PC-3 (cell line): ENCODE measurements around the gene CADPS2. TPM values are rescaled to one million over a fixed set of nuclear protein-coding genes. Genes with fewer than 3 reads are reported as not detected.

Experiments
- ATAC-seq: fragments of 200-7000 bp; cut with Tn5 transposase; 2 replicates; pipeline ENCODE4 v1.9.1; 2020; ENCODE audit warnings: mild to moderate bottlenecking, moderate library complexity
- BruUV-seq: library from RNA; stranded (reverse); fragments of 400-500 nt; replicated peaks from 2 replicates; lab custom pipeline; 2021; lab: Mats Ljungman, UMichigan
- CTCF ChIA-PET: fragments of 300-600 bp; sonication (Branson Sonifier 250); formaldehyde crosslinking; loops from one replicate; lab custom pipeline; 2022; ENCODE audit warnings: antibody characterized with exemption; lab: Charles Lee
- POLR2A ChIA-PET: fragments of 300-600 bp; sonication (Branson Sonifier 250); formaldehyde crosslinking; loops from one replicate; lab custom pipeline; 2022; ENCODE audit warnings: antibody characterized with exemption; ENCODE audit not compliant: unreplicated experiment; lab: Charles Lee
- DNase-seq: peaks from one replicate; pipeline ENCODE4 v3.0.0-alpha.2; 2015
- H2AFZ ChIP-seq: fragments of 300-600 bp; sonication (generic); 2 replicates; pipeline ENCODE4 v1.6.0; 2016; ENCODE audit warnings: antibody characterized with exemption, low read length
- H3F3A ChIP-seq: fragments of 300-600 bp; sonication (generic); one replicate; pipeline ENCODE4 v1.6.0; 2017; ENCODE audit warnings: antibody characterized with exemption, low read length, control low read depth, mild to moderate bottlenecking; ENCODE audit not compliant: unreplicated experiment
- H3K27ac ChIP-seq: fragments of 300-600 bp; sonication (generic); 2 replicates; pipeline ENCODE4 v1.5.1; 2016; ENCODE audit warnings: mild to moderate bottlenecking, low read length
- H3K27me3 ChIP-seq: fragments of 300-600 bp; sonication (generic); 2 replicates; pipeline ENCODE4 v1.6.1; 2016; ENCODE audit warnings: low read length, mixed read lengths
- H3K36me3 ChIP-seq: fragments of 300-600 bp; sonication (generic); 2 replicates; pipeline ENCODE4 v1.6.1; 2016; ENCODE audit warnings: low read depth, mixed run types, low read length, mixed read lengths
- H3K4me1 ChIP-seq: fragments of 300-600 bp; sonication (generic); 2 replicates; pipeline ENCODE4 v1.5.1; 2016; ENCODE audit warnings: low read length; ENCODE audit not compliant: insufficient read depth
- H3K4me2 ChIP-seq: fragments of 300-600 bp; sonication (generic); 2 replicates; pipeline ENCODE4 v1.6.0; 2016; ENCODE audit warnings: low read length
- H3K4me3 ChIP-seq: fragments of 300-600 bp; sonication (generic); 2 replicates; pipeline ENCODE4 v1.5.1; 2016; ENCODE audit warnings: mild to moderate bottlenecking, low read length, mixed read lengths
- H3K79me2 ChIP-seq: fragments of 300-600 bp; sonication (generic); 2 replicates; pipeline ENCODE4 v1.6.1; 2017; ENCODE audit warnings: low read length, mixed read lengths
- H3K9ac ChIP-seq: fragments of 300-600 bp; sonication (generic); 2 replicates; pipeline ENCODE4 v1.6.0; 2016; ENCODE audit warnings: mild to moderate bottlenecking, low read length
- H3K9me2 ChIP-seq: fragments of 300-600 bp; sonication (generic); replicated peaks from 2 replicates; pipeline ENCODE4 v1.6.1; 2016; ENCODE audit warnings: mixed run types, low read length, mixed read lengths
- H3K9me3 ChIP-seq: fragments of 300-600 bp; sonication (generic); 2 replicates; pipeline ENCODE4 v1.6.1; 2016; ENCODE audit warnings: low read length, mixed read lengths
- H4K20me1 ChIP-seq: fragments of 300-600 bp; sonication (generic); 2 replicates; pipeline ENCODE4 v1.6.1; 2016; ENCODE audit warnings: low read length, mixed read lengths
- EZH2 ChIP-seq: fragments of 300-600 bp; sonication (generic); IDR thresholded peaks from one replicate; pipeline ENCODE4 v1.6.1; 2017; ENCODE audit warnings: antibody characterized with exemption, mild to moderate bottlenecking, low read length; ENCODE audit not compliant: unreplicated experiment
- EZH2phosphoT487 ChIP-seq: fragments of 300-600 bp; sonication (generic); IDR thresholded peaks from 2 replicates; pipeline ENCODE4 v1.6.1; 2018; ENCODE audit warnings: mild to moderate bottlenecking, antibody characterized with exemption, low read length, borderline replicate concordance
- intact Hi-C: fragments of 100-400 bp; cut with micrococcal nuclease; formaldehyde crosslinking; loops from 2 replicates; pipeline ENCODE4 v1.9.0; 2023
- total RNA-seq: library from RNA; depleted of rRNA; stranded (reverse); fragments of >200 nt; gene quantifications from 2 replicates; pipeline ENCODE4 v1.2.3, GENCODE V29; 2014
- TF ChIP-seq, protein P1 (sequence below): fragments of 300-600 bp; sonication (generic); conservative IDR thresholded peaks from 2 replicates; pipeline ENCODE4 v1.5.1; 2017; ENCODE audit warnings: antibody characterized with exemption, low read depth, mild to moderate bottlenecking, low read length

The CADPS2 gene
- total RNA-seq, 1 experiment from 2014 or later = 9.4 TPM

DNA sequence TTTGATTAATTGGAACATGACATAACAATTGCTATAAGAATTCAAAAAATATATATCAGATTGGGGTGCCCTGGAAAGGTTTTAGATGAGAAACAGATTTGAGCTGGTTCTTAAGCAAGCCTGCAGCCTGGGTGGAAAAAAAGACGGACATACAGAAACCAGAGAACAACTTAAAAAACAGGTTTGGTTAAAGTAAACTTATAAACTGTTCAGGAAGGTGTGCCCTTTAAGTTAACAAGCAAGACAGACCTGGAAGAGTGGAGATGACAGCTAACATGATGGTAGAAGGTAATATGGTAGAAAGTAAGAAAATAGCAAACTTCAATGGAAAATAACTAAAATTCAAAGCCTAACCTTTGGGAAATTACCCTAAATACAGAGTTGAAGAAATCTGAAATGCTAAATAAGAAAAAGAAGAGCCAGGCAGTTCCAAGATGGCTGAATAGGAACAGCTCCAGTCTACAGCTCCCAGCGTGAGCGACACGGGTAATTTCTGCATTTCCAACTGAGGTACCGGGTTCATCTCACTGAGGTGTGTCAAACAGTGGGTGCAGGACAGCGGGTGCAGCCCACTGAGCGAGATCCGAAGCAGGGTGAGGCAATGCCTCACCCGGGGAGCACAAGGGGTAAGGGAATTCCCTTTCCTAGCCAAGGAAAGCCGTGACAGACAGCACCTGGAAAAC, 52.2 kb downstream of the CADPS2 start:
- no peaks in the 10 kb centered on the region for H3K9me3 ChIP-seq
- no peaks in the 10 kb centered on the region for H3K9me2 ChIP-seq
- H4K20me1 ChIP-seq = no peaks in the 10 kb centered on the region
- TF ChIP-seq EZH2phosphoT487 (no peak), EZH2 (no peak)
- TF ChIP-seq, protein P1, sequence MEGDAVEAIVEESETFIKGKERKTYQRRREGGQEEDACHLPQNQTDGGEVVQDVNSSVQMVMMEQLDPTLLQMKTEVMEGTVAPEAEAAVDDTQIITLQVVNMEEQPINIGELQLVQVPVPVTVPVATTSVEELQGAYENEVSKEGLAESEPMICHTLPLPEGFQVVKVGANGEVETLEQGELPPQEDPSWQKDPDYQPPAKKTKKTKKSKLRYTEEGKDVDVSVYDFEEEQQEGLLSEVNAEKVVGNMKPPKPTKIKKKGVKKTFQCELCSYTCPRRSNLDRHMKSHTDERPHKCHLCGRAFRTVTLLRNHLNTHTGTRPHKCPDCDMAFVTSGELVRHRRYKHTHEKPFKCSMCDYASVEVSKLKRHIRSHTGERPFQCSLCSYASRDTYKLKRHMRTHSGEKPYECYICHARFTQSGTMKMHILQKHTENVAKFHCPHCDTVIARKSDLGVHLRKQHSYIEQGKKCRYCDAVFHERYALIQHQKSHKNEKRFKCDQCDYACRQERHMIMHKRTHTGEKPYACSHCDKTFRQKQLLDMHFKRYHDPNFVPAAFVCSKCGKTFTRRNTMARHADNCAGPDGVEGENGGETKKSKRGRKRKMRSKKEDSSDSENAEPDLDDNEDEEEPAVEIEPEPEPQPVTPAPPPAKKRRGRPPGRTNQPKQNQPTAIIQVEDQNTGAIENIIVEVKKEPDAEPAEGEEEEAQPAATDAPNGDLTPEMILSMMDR = no peak
- no peak overlapping the region for H3K9ac ChIP-seq
- POLR2A ChIA-PET = no interaction called here
- no peaks in the 10 kb centered on the region for H3K79me2 ChIP-seq
- CTCF ChIA-PET = no interaction called here
- peak overlapping the region; percentile 59; the same call in 1 of the 2 replicates for H2AFZ ChIP-seq
- no peaks in the 10 kb centered on the region for H3F3A ChIP-seq
- no peak overlapping the region for H3K27ac ChIP-seq
- intact Hi-C loops = no loop called here
- peak overlapping the region; percentile 51; the same call in 1 of the 2 replicates for H3K4me2 ChIP-seq
- peak overlapping the region; percentile 17; the same call in 1 of the 2 replicates for H3K4me3 ChIP-seq
- no peaks in the 10 kb centered on the region for H3K36me3 ChIP-seq
- no TSS peak for BruUV-seq
- DNase-seq (peak; percentile 24), ATAC-seq (peak; percentile 42)
- H3K4me1 ChIP-seq = no peaks in the 10 kb centered on the region
- no peaks in the 10 kb centered on the region for H3K27me3 ChIP-seq

GRCh38 chr7:122831436-122831835, 54.8 kb downstream of the CADPS2 start:
- intact Hi-C loops = no loop called here
- no peaks in the 10 kb centered on the region for H4K20me1 ChIP-seq
- no peaks in the 10 kb centered on the region for H3K9me2 ChIP-seq
- no peaks in the 10 kb centered on the region for H3K9me3 ChIP-seq
- no TSS peak for BruUV-seq
- ATAC-seq (no peak), DNase-seq (no peak)
- TF ChIP-seq EZH2 (no peak), EZH2phosphoT487 (no peak)
- TF ChIP-seq, protein P1 = no peak
- H3K27ac ChIP-seq = no peak overlapping the region
- no peaks in the 10 kb centered on the region for H3K4me1 ChIP-seq
- H3F3A ChIP-seq = no peaks in the 10 kb centered on the region
- no peaks in the 10 kb centered on the region for H3K36me3 ChIP-seq
- H3K4me3 ChIP-seq = no peak overlapping the region
- no peaks in the 10 kb centered on the region for H3K79me2 ChIP-seq
- H3K4me2 ChIP-seq = no peak overlapping the region
- no peaks in the 10 kb centered on the region for H3K27me3 ChIP-seq
- no peak overlapping the region for H2AFZ ChIP-seq
- ChIA-PET POLR2A (no interaction called here), CTCF (no interaction called here)
- H3K9ac ChIP-seq = no peak overlapping the region

- no peaks in the 10 kb centered on the region for H3K79me2 ChIP-seq
- no peaks in the 10 kb centered on the region for H3F3A ChIP-seq
- ATAC-seq (no peak), DNase-seq (no peak)
- no peak overlapping the region for H3K9ac ChIP-seq
- H3K4me3 ChIP-seq = no peak overlapping the region
- no peaks in the 10 kb centered on the region for H3K27me3 ChIP-seq
- H4K20me1 ChIP-seq = no peaks in the 10 kb centered on the region
- no peaks in the 10 kb centered on the region for H3K4me1 ChIP-seq
- no peak overlapping the region for H2AFZ ChIP-seq
- ChIA-PET CTCF (no interaction called here), POLR2A (no interaction called here)
- H3K9me2 ChIP-seq = no peaks in the 10 kb centered on the region
- no TSS peak for BruUV-seq
- intact Hi-C loops = no loop called here
- no peaks in the 10 kb centered on the region for H3K9me3 ChIP-seq
- H3K36me3 ChIP-seq = no peaks in the 10 kb centered on the region
- TF ChIP-seq EZH2phosphoT487 = no peak
- TF ChIP-seq EZH2 = no peak
- TF ChIP-seq, protein P1 = no peak
- no peak overlapping the region for H3K27ac ChIP-seq
- H3K4me2 ChIP-seq = no peak overlapping the region
These were observed 56.3 kb downstream of the CADPS2 start for GRCh38 chr7:122829962-122830361.
